ENCODE measurements around the gene HEATR1.
A peak's percentile ranks its signal among the peaks of the same experiment; 100 is the strongest.
"Not testable (repeated sequence)": the region's sequence is repeated elsewhere in the genome, so short reads cannot be mapped to it uniquely, and the experiment has no call there.

HEATR1 gene

GRCh38 chr1:236604905-236605806 is 840 bp upstream of the HEATR1 start:
- TF ChIP-seq CTCF (IDR thresholded peaks at IDR 0.05; ENCODE audit: low read depth, low read length, missing control alignments) = no peak
- no peaks in the 10 kb centered on the region for H3K27me3 ChIP-seq (replicated peaks)
- H3K27ac ChIP-seq = peak overlapping the region; percentile 60
- H3K4me3 ChIP-seq (ENCODE audit: low read depth, low read length) = peak overlapping the region; percentile 92
- in situ Hi-C loops (cut with HindIII; ENCODE audit: low pct_ligation_motif_present, low sequenced_read_pairs) = no loop called here
- no peak for DNase-seq
- H3K36me3 ChIP-seq (replicated peaks) = peaks cover 9% of the 10 kb centered on the region

- peaks cover 22% of the 10 kb centered on the region for H3K36me3 ChIP-seq (replicated peaks)
- no peak for DNase-seq
- in situ Hi-C loops (cut with HindIII; ENCODE audit: low pct_ligation_motif_present, low sequenced_read_pairs) = no loop called here
- H3K27me3 ChIP-seq (replicated peaks) = no peaks in the 10 kb centered on the region
- H3K27ac ChIP-seq = no peak overlapping the region
- no peak for TF ChIP-seq CTCF (IDR thresholded peaks at IDR 0.05; ENCODE audit: low read depth, low read length, missing control alignments)
- no peak overlapping the region for H3K4me3 ChIP-seq (ENCODE audit: low read depth, low read length)
These were observed 2.1 kb downstream of the HEATR1 start for GRCh38 chr1:236602171-236602570.

- peaks cover 46% of the 10 kb centered on the region for H3K36me3 ChIP-seq (replicated peaks)
- H3K4me3 ChIP-seq (ENCODE audit: low read depth, low read length) = no peak overlapping the region
- H3K27ac ChIP-seq = no peak overlapping the region
- DNase-seq = no peak
- in situ Hi-C loops (cut with HindIII; ENCODE audit: low pct_ligation_motif_present, low sequenced_read_pairs) = no loop called here
- H3K27me3 ChIP-seq (replicated peaks) = no peaks in the 10 kb centered on the region
- TF ChIP-seq CTCF (IDR thresholded peaks at IDR 0.05; ENCODE audit: low read depth, low read length, missing control alignments) = no peak
These were observed 13.7 kb downstream of the HEATR1 start for GRCh38 chr1:236590553-236591150.

GRCh38 chr1:236589531-236589930 is 14.8 kb downstream of the HEATR1 start:
- no peak for DNase-seq
- Histone ChIP-seq H3K27me3 (replicated peaks) (no peaks in the 10 kb centered on the region), H3K27ac (no peak overlapping the region), H3K36me3 (replicated peaks) (peaks cover 51% of the 10 kb centered on the region), H3K4me3 (ENCODE audit: low read depth, low read length) (no peak overlapping the region)
- in situ Hi-C loops (cut with HindIII; ENCODE audit: low pct_ligation_motif_present, low sequenced_read_pairs) = no loop called here
- TF ChIP-seq CTCF (IDR thresholded peaks at IDR 0.05; ENCODE audit: low read depth, low read length, missing control alignments) = no peak

- Histone ChIP-seq H3K27me3 (replicated peaks) (no peaks in the 10 kb centered on the region), H3K27ac (no peak overlapping the region), H3K4me3 (ENCODE audit: low read depth, low read length) (no peak overlapping the region), H3K36me3 (replicated peaks) (peaks cover 67% of the 10 kb centered on the region)
- in situ Hi-C loops (cut with HindIII; ENCODE audit: low pct_ligation_motif_present, low sequenced_read_pairs) = no loop called here
- no peak for DNase-seq
- no peak for TF ChIP-seq CTCF (IDR thresholded peaks at IDR 0.05; ENCODE audit: low read depth, low read length, missing control alignments)
These were observed 22.8 kb downstream of the HEATR1 start for GRCh38 chr1:236581528-236581927.

- H3K36me3 ChIP-seq (replicated peaks) = peaks cover 70% of the 10 kb centered on the region
- in situ Hi-C loops (cut with HindIII; ENCODE audit: low pct_ligation_motif_present, low sequenced_read_pairs); DNase-seq: not testable (repeated sequence)
These were observed 23.9 kb downstream of the HEATR1 start for GRCh38 chr1:236580404-236580803.

More at GRCh38 chr1:236580404-236580803, 23.9 kb downstream of the HEATR1 start:
- not testable (repeated sequence) for H3K27me3 ChIP-seq (replicated peaks); H3K4me3 ChIP-seq (ENCODE audit: low read depth, low read length); H3K27ac ChIP-seq

All from brain microvascular endothelial cell (primary cell).